K562 (cell line): ENCODE measurements around the gene SGPP1. TPM values are rescaled to one million over a fixed set of nuclear protein-coding genes. Genes with fewer than 3 reads are reported as not detected.

Experiments
- ATAC-seq: fragments of 200-7000 bp; cut with Tn5 transposase; 3 replicates; pipeline ENCODE4 v1.9.1; 2020; ENCODE audit warnings: moderate library complexity
- BruUV-seq: library from RNA; stranded (reverse); fragments of 400-500 nt; replicated peaks from 2 replicates; lab custom pipeline; 2021; lab: Mats Ljungman, UMichigan
- CTCF ChIA-PET: fragments of 300-600 bp; formaldehyde crosslinking; extraction: SDS; loops from one replicate; lab custom pipeline; 2021; ENCODE audit warnings: low intra/inter-chr PET ratio; lab: Yijun Ruan, JAX
- POLR2A ChIA-PET: fragments of 300-600, 350-650 bp; sonication (Branson Sonifier 250); formaldehyde crosslinking; extraction: SDS; loops from one replicate; lab custom pipeline; 2021; ENCODE audit warnings: antibody characterized with exemption, inconsistent platforms; lab: Yijun Ruan, JAX
- DNase-seq, 4 experiments: peaks; one replicate each; pipeline versions ENCODE4 v3.0.0 to v3.0.0-alpha.2; 2011 to 2018; ENCODE audit warnings: low spot score in 3 of 4, mixed read lengths in 3 of 4; ENCODE audit errors: extremely low read depth in 1 of 4
- FAIRE-seq: peaks from 2 replicates; lab custom pipeline; 2011; peaks lifted over from hg19 to GRCh38; lab: Jason Lieb, UNC
- H2AFZ ChIP-seq: 2 replicates; pipeline ENCODE4 v1.6.0; 2011; ENCODE audit warnings: low read depth, low read length, control low read depth, inconsistent platforms
- H3K27ac ChIP-seq: fragments of 200-600 bp; 3 replicates; pipeline ENCODE4 v1.8.0; 2011; ENCODE audit warnings: low read depth, mild to moderate bottlenecking, control low read depth, inconsistent platforms, low read length, moderate library complexity, mixed read lengths; ENCODE audit errors: extremely low read depth
- H3K27me3 ChIP-seq, 2 experiments: fragments of 300-600 bp in 1 of 2; 2 replicates in 1 of 2; 3 replicates in 1 of 2; pipeline versions ENCODE4 v1.6.0 to v1.8.0; 2011; ENCODE audit warnings: inconsistent platforms in 2 of 2, low read length in 2 of 2, mild to moderate bottlenecking in 1 of 2, mixed read lengths in 1 of 2, moderate library complexity in 1 of 2; ENCODE audit not compliant: control insufficient read depth in 2 of 2, insufficient read depth in 2 of 2
- H3K36me3 ChIP-seq: fragments of 300-600 bp; 3 replicates; pipeline ENCODE4 v1.8.0; 2011; ENCODE audit warnings: mild to moderate bottlenecking, low read length, inconsistent platforms; ENCODE audit not compliant: control insufficient read depth, insufficient read depth
- H3K4me1 ChIP-seq, 2 experiments: fragments of 200-600 bp in 1 of 2; replicated peaks in 1 of 2; 2 replicates in 1 of 2; 3 replicates in 1 of 2; pipeline versions ENCODE4 v1.5.1 to v1.8.0; 2011; ENCODE audit warnings: inconsistent platforms in 2 of 2, low read length in 2 of 2, mild to moderate bottlenecking in 1 of 2, mixed read lengths in 1 of 2, moderate library complexity in 1 of 2; ENCODE audit not compliant: control insufficient read depth in 2 of 2, insufficient read depth in 2 of 2
- H3K4me2 ChIP-seq: 2 replicates; pipeline ENCODE4 v1.6.1; 2011; ENCODE audit warnings: low read length, control low read depth, inconsistent platforms, mixed read lengths; ENCODE audit not compliant: insufficient read depth
- H3K4me3 ChIP-seq: fragments of 200-600 bp; sonication (generic), shearing (Covaris generic); 2 replicates; pipeline ENCODE4 v1.5.1; 2016; ENCODE audit warnings: control low read depth, inconsistent platforms
- H3K79me2 ChIP-seq: fragments of 200-600 bp; 3 replicates; pipeline ENCODE4 v1.8.0; 2011; ENCODE audit warnings: low read length, inconsistent platforms; ENCODE audit not compliant: control insufficient read depth, insufficient read depth
- H3K9ac ChIP-seq, 2 experiments: 2 replicates each; pipeline versions ENCODE4 v1.6.0 to v1.6.1; 2011; ENCODE audit warnings: low read depth in 2 of 2, low read length in 2 of 2, control low read depth in 1 of 2, inconsistent platforms in 1 of 2, mild to moderate bottlenecking in 1 of 2, mixed read lengths in 1 of 2; ENCODE audit not compliant: insufficient read depth in 1 of 2
- H3K9me1 ChIP-seq: one replicate; pipeline ENCODE4 v1.6.0; 2011; ENCODE audit warnings: inconsistent platforms, mild to moderate bottlenecking, low read length, moderate library complexity; ENCODE audit not compliant: control insufficient read depth, insufficient read depth
- H3K9me3 ChIP-seq: replicated peaks from 2 replicates; pipeline ENCODE4 v1.5.1; 2011; ENCODE audit warnings: low read depth, low read length, inconsistent platforms; ENCODE audit not compliant: control insufficient read depth, insufficient read depth
- H4K20me1 ChIP-seq: replicated peaks from 2 replicates; pipeline ENCODE4 v1.6.1; 2011; ENCODE audit warnings: low read length, inconsistent platforms, mixed read lengths; ENCODE audit not compliant: control insufficient read depth, insufficient read depth
- AFF1 ChIP-seq, 2 experiments: fragments of 450-650 bp; IDR thresholded peaks; 2 replicates each; pipeline ENCODE4 v1.6.1; 2018; ENCODE audit warnings: mild to moderate bottlenecking in 2 of 2, low read depth in 1 of 2; ENCODE audit not compliant: partially characterized antibody in 2 of 2
- BRF2 ChIP-seq: IDR thresholded peaks from 3 replicates; pipeline ENCODE4 v1.6.1; 2011; ENCODE audit warnings: borderline replicate concordance, mild to moderate bottlenecking; ENCODE audit not compliant: insufficient read length, insufficient read depth
- C11orf30 ChIP-seq: fragments of 450-650 bp; IDR thresholded peaks from 2 replicates; pipeline ENCODE4 v1.6.1; 2016; ENCODE audit warnings: low read depth, mild to moderate bottlenecking
- DNMT1 ChIP-seq: fragments of 450-650 bp; IDR thresholded peaks from 2 replicates; pipeline ENCODE4 v1.6.1; 2016; ENCODE audit warnings: antibody characterized with exemption, mild to moderate bottlenecking
- NFE2 ChIP-seq: IDR thresholded peaks from 2 replicates; pipeline ENCODE4 v1.6.1; 2014; ENCODE audit warnings: antibody characterized with exemption, low read depth
- NFIC ChIP-seq: fragments of 450-650 bp; IDR thresholded peaks from 2 replicates; pipeline ENCODE4 v1.6.1; 2017; ENCODE audit warnings: mild to moderate bottlenecking, inconsistent platforms
- WGBS: fragments of 100-300 bp; shearing (Covaris generic); methylation state at CpG from one replicate; pipeline ENCODE4 v1.1.6; 2016; ENCODE audit warnings: low coverage, mixed read lengths; ENCODE audit not compliant: insufficient coverage; ENCODE audit errors: missing lambda C conversion rate; 5-methylcytosine and 5-hydroxymethylcytosine counted together
- in situ Hi-C: fragments of 300-500 bp; cut with MboI; formaldehyde crosslinking; loops from 4 replicates; pipeline ENCODE4 v1.15.0; 2018; ENCODE audit warnings: inconsistent platforms, mixed read lengths
- intact Hi-C: fragments of 100-400 bp; cut with micrococcal nuclease; formaldehyde crosslinking; loops from 2 replicates; pipeline ENCODE4 v1.14.2; 2022
- polyA plus RNA-seq, 8 experiments: library from polyadenylated mRNA; depleted of rRNA in 4 of 8; stranded (reverse) in 5 of 8; unstranded in 3 of 8; fragments of >200 nt; fragmentation: Nextera tagmentation in 2 of 8; fragmentation: Illumina TruSeq in 1 of 8; extraction: Ambion mirVana in 2 of 8; extraction: Trizol in 1 of 8; gene quantifications; 2 replicates each; pipeline versions ENCODE4 v1.2.1 to v1.2.3, GENCODE V29; 2011 to 2014; ENCODE audit warnings: inconsistent platforms in 1 of 8, missing spikeins in 1 of 8
- total RNA-seq, 7 experiments: library from RNA; depleted of rRNA in 6 of 7; stranded (reverse); fragments of >200 nt in 6 of 7; fragmentation: Illumina TruSeq in 2 of 7; extraction: Trizol in 2 of 7; gene quantifications; 2 replicates each; pipeline versions ENCODE4 v1.2.1 to v1.2.3, GENCODE V29; 2011 to 2021; ENCODE audit warnings: low replicate concordance in 1 of 7

Gene SGPP1
- total and polyA plus RNA-seq, 9 of the 15 experiments (the other 6 are each of a cell fraction or from before 2014, with no cell fraction given): 2.2 to 7.3 (median 5.6) TPM

GRCh38 chr14:63641473-63642228 is 86.2 kb downstream of the SGPP1 start, which contains the start of gene WDR89 (continued):
- TF ChIP-seq AFF1 (IDR thresholded peaks at IDR 0.05; ENCODE audit: low read depth in 1 of 2, partially characterized antibody in 2 of 2): peak in 1 of 2 experiments; percentile 72

GRCh38 chr14:63638493-63638892 is 89.4 kb downstream of the SGPP1 start:
- BruUV-seq: no TSS peak
- peak; percentile 60 for TF ChIP-seq NFIC
- no peak for TF ChIP-seq BRF2
- TF ChIP-seq DNMT1: no peak
- TF ChIP-seq C11orf30: peak; percentile 40; the same call in 1 of the 2 replicates
- TF ChIP-seq NFE2: 0 out of 2 replicates have a peak, but pooled peaks have one; percentile 4
- no peak overlapping the region for H3K4me3 ChIP-seq
- no peak for FAIRE-seq
- in situ Hi-C loops: no loop called here
- peak in 1 of 4 experiments; percentile 12 for DNase-seq
- no peaks in the 10 kb centered on the region for H4K20me1 ChIP-seq
- intact Hi-C loops: loop anchor here (10.0 kb wide), 1 partner anchor 136 kb away; no protein-coding TSS in a partner anchor
- peaks cover 9% of the 10 kb centered on the region for H3K36me3 ChIP-seq
- H2AFZ ChIP-seq: no peak overlapping the region
- peaks cover 84% of the 10 kb centered on the region for H3K79me2 ChIP-seq
- H3K9me3 ChIP-seq: no peaks in the 10 kb centered on the region
- H3K9me1 ChIP-seq: no peaks in the 10 kb centered on the region
- H3K27ac ChIP-seq: peak overlapping the region; percentile 15; the same call in 1 of the 3 replicates
- WGBS: 85% methylated on average over 1 of the region's 1 CpG
- ChIA-PET CTCF (no interaction called here), POLR2A (no interaction called here)
- no peak overlapping the region for H3K9ac ChIP-seq
- H3K4me2 ChIP-seq: peak overlapping the region; percentile 75
- no peak for ATAC-seq
- H3K4me1 ChIP-seq: peaks cover 0 to 7% of the 10 kb centered on the region in 2 experiments; a peak in 4 of 5 replicates
- H3K27me3 ChIP-seq: no peaks in the 10 kb centered on the region
